Gastrocnemius medialis (tissue), 4 donors: Measurements from ENCODE around the gene CERCAM.

ENCODE experiments used
- POLR2A ChIP-seq, 2 donors: fragments of 450-650 bp; IDR thresholded peaks; one replicate each; pipeline ENCODE4 v1.6.1; 2017; ENCODE audit warnings: antibody characterized with exemption in 2 of 2, mild to moderate bottlenecking in 2 of 2, moderate library complexity in 2 of 2
- TF ChIP-seq, protein P1 (sequence below), 5 experiments: fragments of 450-650 bp in 3 of 5; fragments of 200-600 bp in 2 of 5; sonication (generic) in 2 of 5; IDR thresholded peaks in 4 of 5; conservative IDR thresholded peaks in 1 of 5; 1 replicate in 4 of 5; 2 replicates in 1 of 5; pipeline ENCODE4 v1.5.1; 2016 to 2019; ENCODE audit warnings: antibody characterized with exemption in 5 of 5, mild to moderate bottlenecking in 3 of 5, moderate library complexity in 3 of 5

DNA sequence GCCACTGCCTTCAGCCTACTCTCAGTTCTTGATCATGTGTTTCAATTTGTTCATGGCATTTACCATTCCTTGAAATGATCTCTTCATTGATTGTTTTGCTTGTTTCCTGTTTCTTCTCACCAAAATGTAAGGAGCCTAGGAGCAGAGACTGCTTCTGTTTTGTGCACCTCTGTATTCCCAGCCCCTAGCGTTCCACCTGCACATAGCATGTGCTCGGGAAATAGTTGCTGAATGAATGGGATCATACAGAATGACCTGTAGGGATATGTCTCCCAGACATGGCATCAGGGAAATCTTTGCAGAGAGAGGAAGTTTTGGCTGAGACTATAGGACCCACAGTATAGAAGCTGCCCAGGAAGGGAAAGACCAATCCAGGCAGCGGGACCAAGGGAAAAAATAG lies 6.2 kb upstream of the CERCAM start:
- TF ChIP-seq, protein P1, sequence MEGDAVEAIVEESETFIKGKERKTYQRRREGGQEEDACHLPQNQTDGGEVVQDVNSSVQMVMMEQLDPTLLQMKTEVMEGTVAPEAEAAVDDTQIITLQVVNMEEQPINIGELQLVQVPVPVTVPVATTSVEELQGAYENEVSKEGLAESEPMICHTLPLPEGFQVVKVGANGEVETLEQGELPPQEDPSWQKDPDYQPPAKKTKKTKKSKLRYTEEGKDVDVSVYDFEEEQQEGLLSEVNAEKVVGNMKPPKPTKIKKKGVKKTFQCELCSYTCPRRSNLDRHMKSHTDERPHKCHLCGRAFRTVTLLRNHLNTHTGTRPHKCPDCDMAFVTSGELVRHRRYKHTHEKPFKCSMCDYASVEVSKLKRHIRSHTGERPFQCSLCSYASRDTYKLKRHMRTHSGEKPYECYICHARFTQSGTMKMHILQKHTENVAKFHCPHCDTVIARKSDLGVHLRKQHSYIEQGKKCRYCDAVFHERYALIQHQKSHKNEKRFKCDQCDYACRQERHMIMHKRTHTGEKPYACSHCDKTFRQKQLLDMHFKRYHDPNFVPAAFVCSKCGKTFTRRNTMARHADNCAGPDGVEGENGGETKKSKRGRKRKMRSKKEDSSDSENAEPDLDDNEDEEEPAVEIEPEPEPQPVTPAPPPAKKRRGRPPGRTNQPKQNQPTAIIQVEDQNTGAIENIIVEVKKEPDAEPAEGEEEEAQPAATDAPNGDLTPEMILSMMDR (IDR thresholded peaks at IDR 0.05 in 4 of 5, conservative IDR thresholded peaks at IDR 0.05 in 1 of 5), result no peak
- TF ChIP-seq POLR2A (IDR thresholded peaks at IDR 0.05), result no peak
